Erythroblast (primary cell): Measurements from ENCODE around the gene KCNJ15.
A peak's percentile ranks its signal among the peaks of the same experiment; 100 is the strongest.

Experiments used
- DNase-seq, 2 experiments: peaks; one replicate each; lab custom pipeline; 2025; lab: John Stamatoyannopoulos, UW
- GATA1 ChIP-seq: IDR thresholded peaks from 2 replicates; pipeline ENCODE4 v1.6.1; 2011; ENCODE audit warnings: low read depth, mild to moderate bottlenecking, control low read depth, low read length, moderate library complexity
- POLR2A ChIP-seq: IDR thresholded peaks from 2 replicates; pipeline ENCODE4 v1.6.1; 2011; ENCODE audit warnings: mild to moderate bottlenecking, low read length

The KCNJ15 gene

DNA sequence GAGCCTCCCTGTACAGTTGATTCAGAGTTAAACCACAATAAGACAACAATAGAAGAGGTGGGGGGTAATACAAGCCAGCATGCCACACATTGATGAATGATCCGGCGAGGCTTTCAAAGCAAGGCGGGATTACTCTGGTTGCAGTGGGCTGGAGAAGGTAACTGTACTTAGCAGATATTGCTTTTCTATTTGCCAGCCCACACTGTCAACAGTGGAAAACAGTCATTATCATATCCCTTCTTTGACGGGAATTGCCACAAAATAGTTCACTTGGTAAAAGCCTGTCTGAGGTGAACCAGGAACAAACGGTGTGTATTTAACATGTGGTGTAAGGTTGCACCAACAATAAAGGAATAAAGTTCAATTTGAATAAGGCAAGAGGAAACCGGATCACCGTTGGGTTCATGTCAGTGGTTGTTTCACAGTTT lies 5.8 kb upstream of the KCNJ15 start:
- DNase-seq: no peak
- TF ChIP-seq POLR2A (no peak), GATA1 (no peak)

DNA sequence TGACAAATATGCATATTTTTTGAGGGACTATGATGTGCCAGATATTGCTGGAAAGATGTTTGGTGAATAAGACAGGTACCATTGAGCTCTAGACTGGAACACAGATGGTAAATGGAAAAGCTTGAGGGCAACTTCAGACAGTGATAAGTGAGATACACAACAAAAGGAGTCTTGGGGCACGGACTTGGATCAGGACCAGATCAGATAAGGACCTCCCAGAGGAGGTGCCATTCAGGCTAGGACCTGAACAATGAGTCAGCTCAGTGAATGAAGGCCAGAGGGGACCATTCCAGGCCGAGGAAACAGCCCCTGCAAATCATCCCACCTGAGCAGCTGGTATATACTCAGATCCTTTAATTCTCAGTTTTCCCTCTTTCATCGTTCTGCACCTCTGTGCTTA lies 1.8 kb upstream of the KCNJ15 start:
- DNase-seq: peak; percentile 1 to 6
- TF ChIP-seq GATA1 (no peak), POLR2A (no peak)

GRCh38 chr21:38255571-38256117 lies 1.1 kb upstream of the KCNJ15 start:
- TF ChIP-seq POLR2A: no peak
- no peak for TF ChIP-seq GATA1
- no peak for DNase-seq

DNA sequence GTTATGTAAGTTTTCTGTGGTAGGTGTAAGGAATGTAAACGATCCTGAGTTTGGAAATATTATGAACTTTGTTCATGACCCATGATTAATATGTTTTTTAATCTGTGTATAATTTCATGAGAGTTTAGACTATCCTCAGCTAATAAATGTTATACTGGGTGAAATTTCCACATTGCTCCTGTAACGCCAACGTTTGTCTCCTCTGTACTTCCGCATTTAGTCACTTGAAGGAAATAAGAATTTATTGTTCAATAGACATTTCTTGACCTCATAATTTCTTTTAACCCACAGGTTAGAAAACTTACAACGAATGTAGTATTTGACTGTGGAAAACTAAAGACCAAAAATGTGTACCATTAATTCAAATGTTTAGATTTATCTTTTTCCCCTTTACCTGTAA lies 876 bp downstream of the KCNJ15 start:
- DNase-seq: no peak
- TF ChIP-seq POLR2A (no peak), GATA1 (no peak)

- DNase-seq: no peak
- TF ChIP-seq POLR2A (no peak), GATA1 (no peak)
These were observed 2.0 kb downstream of the KCNJ15 start for GRCh38 chr21:38258521-38259485.

DNA sequence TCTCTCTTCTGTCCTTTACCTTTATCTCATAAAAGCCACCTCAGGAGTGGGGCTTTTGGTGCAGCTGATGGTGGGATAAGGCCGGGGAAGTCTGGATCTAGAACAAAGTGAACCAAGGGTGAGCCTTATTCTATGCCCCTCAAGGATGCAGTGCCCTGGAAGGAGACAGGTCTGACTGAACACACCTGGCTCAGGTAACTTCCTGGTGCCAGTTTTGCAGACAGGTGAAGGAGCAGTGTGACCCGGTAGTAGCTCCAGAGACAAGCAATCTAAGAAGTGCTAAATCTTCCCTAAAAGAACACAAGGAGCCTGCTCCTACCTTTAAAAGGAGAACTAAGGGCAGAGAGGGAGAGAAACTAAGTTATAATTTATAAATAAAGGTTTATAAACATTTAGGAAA lies 2.9 kb downstream of the KCNJ15 start:
- no peak for DNase-seq
- TF ChIP-seq GATA1 (no peak), POLR2A (no peak)

DNA sequence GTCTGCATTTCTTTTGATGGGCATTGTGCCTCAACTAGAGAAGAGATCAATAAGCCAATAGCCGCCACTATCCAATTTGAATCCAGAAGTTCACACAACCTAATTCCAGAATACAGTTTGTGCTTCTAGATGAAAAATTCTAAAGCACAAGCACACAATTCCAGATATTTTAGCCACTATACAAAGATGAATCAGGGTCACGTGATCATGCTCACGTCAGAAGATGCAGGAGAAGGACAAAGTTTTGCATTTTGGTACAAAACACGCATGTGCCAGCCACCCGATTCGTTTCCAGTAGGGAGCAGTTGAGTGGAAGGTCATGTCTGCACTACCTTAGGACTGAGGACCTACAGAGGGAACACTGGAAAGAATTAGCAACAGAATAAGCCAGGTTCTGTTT lies 3.6 kb downstream of the KCNJ15 start:
- TF ChIP-seq GATA1: no peak
- no peak for TF ChIP-seq POLR2A
- no peak for DNase-seq

- TF ChIP-seq GATA1: no peak
- TF ChIP-seq POLR2A: no peak
These were observed 5.1 kb downstream of the KCNJ15 start for GRCh38 chr21:38261851-38262250.

DNA sequence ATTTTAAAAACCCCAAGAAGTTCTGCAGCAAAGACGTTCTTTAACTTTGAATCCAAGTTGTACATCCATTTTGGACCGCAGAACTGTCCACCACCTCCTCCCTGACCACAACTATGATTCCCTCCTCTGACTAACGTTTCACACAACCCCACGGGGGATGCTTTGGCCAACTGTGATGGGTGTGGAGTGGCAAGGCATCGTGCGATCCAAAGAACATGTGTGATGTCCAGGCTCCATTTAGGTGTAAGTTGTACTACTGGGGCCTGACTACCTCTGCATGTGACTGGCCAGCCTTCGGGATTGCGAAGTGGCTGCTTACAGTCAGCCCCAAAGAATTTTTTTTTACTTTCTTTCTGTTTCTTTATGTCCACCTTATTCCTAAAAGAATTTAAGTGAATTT lies 6.7 kb downstream of the KCNJ15 start:
- TF ChIP-seq GATA1: no peak
- TF ChIP-seq POLR2A: no peak
- no peak for DNase-seq

More at GRCh38 chr21:38261851-38262250, 5.1 kb downstream of the KCNJ15 start:
- DNase-seq: no peak

DNA sequence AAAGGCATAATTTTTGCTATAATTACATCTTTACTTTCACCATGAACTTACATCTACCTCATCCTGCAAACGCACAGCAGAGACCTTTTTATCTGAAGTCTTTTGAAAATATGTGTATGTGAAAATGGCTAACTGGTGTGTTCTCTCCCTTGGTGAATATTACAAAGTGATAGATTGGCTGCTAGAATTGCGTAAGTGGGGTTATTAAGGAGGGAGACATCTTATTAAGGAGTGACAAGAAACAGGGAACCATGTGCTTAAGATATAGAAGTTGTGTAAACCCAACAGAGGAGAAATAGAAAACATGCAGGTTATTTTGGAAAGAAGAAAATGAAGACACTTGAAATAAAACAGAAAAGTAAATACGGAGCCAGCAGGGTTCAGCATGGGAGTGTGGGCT lies 7.8 kb downstream of the KCNJ15 start:
- DNase-seq: no peak
- TF ChIP-seq POLR2A (no peak), GATA1 (no peak)

GRCh38 chr21:38265166-38265565 lies 8.4 kb downstream of the KCNJ15 start:
- TF ChIP-seq GATA1: no peak
- DNase-seq: no peak

DNA sequence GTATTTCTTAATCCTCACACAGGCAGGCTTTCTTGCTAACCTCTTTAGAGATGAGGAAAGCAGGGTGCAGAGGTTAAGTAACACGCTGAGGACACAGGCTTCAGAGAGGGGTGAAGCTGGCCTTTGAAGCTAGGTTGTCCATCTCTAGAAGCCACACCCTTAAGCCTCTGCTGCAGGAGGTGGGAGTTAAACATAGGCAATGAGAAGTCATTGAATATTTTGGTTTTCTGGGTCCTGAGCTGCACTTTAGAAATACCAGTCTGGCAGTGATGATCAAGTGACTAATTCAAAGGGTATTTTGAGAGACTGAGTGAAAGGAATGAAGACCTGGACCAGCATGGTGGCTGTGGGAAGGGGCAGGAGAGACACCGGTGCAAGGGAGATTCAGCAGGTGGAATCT lies 9.9 kb downstream of the KCNJ15 start:
- DNase-seq: no peak
- no peak for TF ChIP-seq POLR2A
- TF ChIP-seq GATA1: no peak

GRCh38 chr21:38267136-38267755 lies 10.5 kb downstream of the KCNJ15 start:
- TF ChIP-seq POLR2A (no peak), GATA1 (no peak)
- DNase-seq: no peak

- TF ChIP-seq GATA1: no peak
- no peak for TF ChIP-seq POLR2A
- no peak for DNase-seq
These were observed 11.4 kb downstream of the KCNJ15 start for GRCh38 chr21:38267991-38268863.
